Activated naive CD4-positive, alpha-beta T cell treated with Interleukin-2 at 50 U/mL for 16 hours (primary cell): ENCODE measurements around the gene ZBTB37.
"Not testable (repeated sequence)": the region's sequence is repeated elsewhere in the genome, so short reads cannot be mapped to it uniquely, and the experiment has no call there.

ENCODE experiments used
- DNase-seq: peaks from one replicate; pipeline ENCODE4 v3.0.0-alpha.2; 2020

The ZBTB37 gene

DNA sequence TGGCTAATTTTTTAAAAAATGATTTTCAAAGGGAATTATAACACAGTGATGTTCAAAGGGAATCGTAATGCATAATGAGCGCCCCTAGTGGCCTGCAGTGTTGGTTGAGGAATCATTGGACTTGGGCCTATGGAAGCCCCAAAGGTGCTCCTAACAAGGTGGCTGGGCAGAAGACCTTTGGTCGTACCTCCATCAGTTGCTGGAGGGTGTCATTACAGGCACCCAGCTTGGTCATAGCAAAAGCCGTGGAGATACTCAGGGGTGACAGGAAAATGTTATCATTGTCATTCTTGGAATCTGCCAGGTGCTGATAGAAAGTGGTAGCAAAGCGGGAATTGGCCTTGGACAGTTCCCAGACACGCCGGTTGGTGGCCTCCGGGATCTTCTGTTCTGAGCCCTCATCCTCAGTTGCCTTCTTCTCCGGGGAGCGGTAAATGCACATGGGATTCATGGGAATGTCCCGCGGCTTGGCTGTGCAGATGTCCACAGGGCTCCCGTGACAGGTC is 46.2 kb downstream of the ZBTB37 start:
- DNase-seq = peak; percentile 23

- DNase-seq = no peak
Observed at GRCh38 chr1:173915596-173915995, 47.4 kb downstream of the ZBTB37 start.

GRCh38 chr1:173916667-173917066 is 48.5 kb downstream of the ZBTB37 start:
- DNase-seq = no peak

GRCh38 chr1:173917149-173917548 is 49.0 kb downstream of the ZBTB37 start, which contains the start of gene SERPINC1:
SERPINC1 (minus strand) TSS chr1:173917327; CDS start chr1:173917259, 68 bp downstream.
- DNase-seq = no peak

- DNase-seq = no peak
Observed at GRCh38 chr1:173917635-173918493, 49.7 kb downstream of the ZBTB37 start.

DNA sequence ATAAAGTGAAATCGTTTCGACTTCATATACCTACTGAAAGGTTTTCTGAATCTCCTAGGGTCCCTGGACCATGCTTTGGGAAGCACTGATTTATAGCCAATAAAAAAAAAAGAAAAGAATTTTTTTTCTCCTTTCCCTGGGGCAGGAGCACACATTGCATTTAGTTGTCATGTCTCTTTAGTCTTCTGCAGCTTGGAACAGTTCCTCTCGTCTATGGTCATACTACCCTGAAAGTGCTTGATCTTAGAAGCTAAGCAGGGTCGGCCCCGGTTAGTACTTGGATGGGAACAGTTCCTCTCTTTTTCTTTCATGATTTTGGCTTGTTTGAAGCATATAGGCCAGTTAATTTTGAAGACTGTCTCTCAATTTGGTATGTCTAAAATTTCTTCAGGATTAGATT is 52.7 kb downstream of the ZBTB37 start:
- DNase-seq = no peak

- no peak for DNase-seq
Observed at GRCh38 chr1:173925306-173926242, 57.4 kb downstream of the ZBTB37 start.

GRCh38 chr1:173930541-173930940 is 62.4 kb downstream of the ZBTB37 start:
- not testable (repeated sequence) for DNase-seq

- no peak for DNase-seq
Observed at GRCh38 chr1:173934440-173934839, 66.3 kb downstream of the ZBTB37 start.

DNA sequence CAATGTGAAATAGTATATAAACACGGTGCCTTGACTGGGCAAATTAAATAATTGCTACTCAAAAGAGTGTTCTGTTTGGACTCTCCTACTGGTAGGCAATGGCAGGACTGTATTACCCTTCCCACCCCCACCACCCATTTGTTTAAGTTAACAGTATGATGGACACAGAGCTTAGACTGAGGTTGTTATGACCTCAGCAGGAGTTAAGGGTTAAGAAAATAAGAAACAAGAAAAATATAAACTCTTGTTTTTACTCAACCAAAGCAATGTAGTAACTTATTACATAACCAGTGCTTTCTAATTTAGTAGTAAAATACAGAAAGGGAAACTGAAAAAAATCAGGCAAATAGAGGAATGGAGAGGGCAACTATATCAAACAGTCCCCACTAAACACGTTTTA is 68.9 kb downstream of the ZBTB37 start:
- no peak for DNase-seq

- no peak for DNase-seq
Observed at GRCh38 chr1:173946380-173946921, 78.3 kb downstream of the ZBTB37 start.

- DNase-seq = no peak
Observed at GRCh38 chr1:173948594-173948993, 80.4 kb downstream of the ZBTB37 start.
